Effector memory CD4-positive, alpha-beta T cell (primary cell): ENCODE measurements around the gene AKR1C1.
"Not testable (repeated sequence)": the region's sequence is repeated elsewhere in the genome, so short reads cannot be mapped to it uniquely, and the experiment has no call there.

Experiments
- DNase-seq, 3 donors: peaks; one replicate each; pipeline ENCODE4 v3.0.0-alpha.2; 2020
- H3K27ac ChIP-seq: 2 replicates; pipeline ENCODE4 v1.7.0; 2013; ENCODE audit warnings: mild to moderate bottlenecking, low read length, moderate library complexity; ENCODE audit not compliant: insufficient read depth, poor library complexity, severe bottlenecking
- H3K27me3 ChIP-seq: replicated peaks from 2 replicates; pipeline ENCODE4 v1.7.0; 2013; ENCODE audit warnings: mild to moderate bottlenecking, low read length; ENCODE audit not compliant: insufficient read depth, control insufficient read depth, poor library complexity, severe bottlenecking
- H3K36me3 ChIP-seq: 2 replicates; pipeline ENCODE4 v1.7.0; 2013; ENCODE audit warnings: mild to moderate bottlenecking, low read length, moderate library complexity; ENCODE audit not compliant: control insufficient read depth, insufficient read depth
- H3K4me1 ChIP-seq: 2 replicates; pipeline ENCODE4 v1.7.0; 2013; ENCODE audit warnings: low read length, mild to moderate bottlenecking; ENCODE audit not compliant: control insufficient read depth, insufficient read depth, poor library complexity, severe bottlenecking
- H3K4me3 ChIP-seq: 2 replicates; pipeline ENCODE4 v1.7.0; 2013; ENCODE audit warnings: low read length, low read depth, mild to moderate bottlenecking; ENCODE audit not compliant: insufficient read depth, poor library complexity, severe bottlenecking
- H3K9me3 ChIP-seq: 2 replicates; pipeline ENCODE4 v1.7.0; 2013; ENCODE audit warnings: mild to moderate bottlenecking, low read length, moderate library complexity; ENCODE audit not compliant: control insufficient read depth

The AKR1C1 gene

DNA sequence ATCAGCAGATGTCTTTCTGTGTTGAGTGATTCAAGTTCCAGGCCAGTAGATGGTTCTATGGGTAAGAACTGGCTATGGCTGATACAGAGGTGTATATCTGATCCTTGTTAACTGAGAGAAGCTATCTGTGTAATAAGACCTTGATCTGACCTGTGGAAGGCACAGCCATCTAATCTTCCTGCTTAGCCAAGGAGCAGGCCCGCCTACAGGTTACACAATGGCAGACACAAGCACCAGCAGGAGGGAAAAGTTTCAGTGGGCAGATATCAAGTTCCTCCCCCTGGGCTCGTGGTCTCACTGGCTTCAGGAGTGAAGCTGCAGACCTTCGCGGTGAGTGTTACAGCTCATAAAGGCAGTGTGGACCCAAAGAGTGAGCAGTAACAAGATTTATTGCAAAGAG is 68.4 kb downstream of the AKR1C1 start:
- not testable (repeated sequence) for H3K9me3 ChIP-seq

DNA sequence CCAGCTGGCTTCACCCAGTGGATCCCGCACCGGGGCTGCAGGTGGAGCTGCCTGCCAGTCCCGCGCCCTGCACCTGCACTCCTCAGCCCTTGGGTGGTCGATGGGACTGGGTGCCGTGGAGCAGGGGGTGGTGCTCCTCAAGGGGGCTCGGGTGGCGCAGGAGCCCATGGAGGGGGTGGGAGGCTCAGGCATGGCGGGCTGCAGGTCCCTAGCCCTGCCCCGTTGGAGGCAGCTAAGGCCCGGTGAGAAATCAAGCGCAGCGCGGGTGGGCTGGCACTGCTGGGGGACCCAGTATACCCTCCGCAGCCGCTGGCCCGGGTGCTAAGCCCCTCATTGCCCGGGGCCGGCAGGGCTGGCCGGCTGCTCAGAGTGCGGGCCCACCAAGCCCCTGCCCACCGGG is 69.2 kb downstream of the AKR1C1 start:
- H3K27me3 ChIP-seq, H3K4me1 ChIP-seq, H3K36me3 ChIP-seq, H3K4me3 ChIP-seq, H3K27ac ChIP-seq, H3K9me3 ChIP-seq, DNase-seq: not testable (repeated sequence)

More for the DNA sequence above, 68.4 kb downstream of the AKR1C1 start:
- not testable (repeated sequence) for H3K4me1 ChIP-seq, H3K27me3 ChIP-seq, H3K4me3 ChIP-seq, DNase-seq, H3K27ac ChIP-seq, H3K36me3 ChIP-seq
